ENCODE measurements around the gene VPS51. TPM values are rescaled to one million over a fixed set of nuclear protein-coding genes. Genes with fewer than 3 reads are reported as not detected.

The VPS51 gene
- total and polyA plus RNA-seq, 2 of the 13 experiments (the other 11 are each of a cell fraction or from before 2014, with no cell fraction given), result 76.3 to 90.6 TPM

- TF ChIP-seq, protein P1, sequence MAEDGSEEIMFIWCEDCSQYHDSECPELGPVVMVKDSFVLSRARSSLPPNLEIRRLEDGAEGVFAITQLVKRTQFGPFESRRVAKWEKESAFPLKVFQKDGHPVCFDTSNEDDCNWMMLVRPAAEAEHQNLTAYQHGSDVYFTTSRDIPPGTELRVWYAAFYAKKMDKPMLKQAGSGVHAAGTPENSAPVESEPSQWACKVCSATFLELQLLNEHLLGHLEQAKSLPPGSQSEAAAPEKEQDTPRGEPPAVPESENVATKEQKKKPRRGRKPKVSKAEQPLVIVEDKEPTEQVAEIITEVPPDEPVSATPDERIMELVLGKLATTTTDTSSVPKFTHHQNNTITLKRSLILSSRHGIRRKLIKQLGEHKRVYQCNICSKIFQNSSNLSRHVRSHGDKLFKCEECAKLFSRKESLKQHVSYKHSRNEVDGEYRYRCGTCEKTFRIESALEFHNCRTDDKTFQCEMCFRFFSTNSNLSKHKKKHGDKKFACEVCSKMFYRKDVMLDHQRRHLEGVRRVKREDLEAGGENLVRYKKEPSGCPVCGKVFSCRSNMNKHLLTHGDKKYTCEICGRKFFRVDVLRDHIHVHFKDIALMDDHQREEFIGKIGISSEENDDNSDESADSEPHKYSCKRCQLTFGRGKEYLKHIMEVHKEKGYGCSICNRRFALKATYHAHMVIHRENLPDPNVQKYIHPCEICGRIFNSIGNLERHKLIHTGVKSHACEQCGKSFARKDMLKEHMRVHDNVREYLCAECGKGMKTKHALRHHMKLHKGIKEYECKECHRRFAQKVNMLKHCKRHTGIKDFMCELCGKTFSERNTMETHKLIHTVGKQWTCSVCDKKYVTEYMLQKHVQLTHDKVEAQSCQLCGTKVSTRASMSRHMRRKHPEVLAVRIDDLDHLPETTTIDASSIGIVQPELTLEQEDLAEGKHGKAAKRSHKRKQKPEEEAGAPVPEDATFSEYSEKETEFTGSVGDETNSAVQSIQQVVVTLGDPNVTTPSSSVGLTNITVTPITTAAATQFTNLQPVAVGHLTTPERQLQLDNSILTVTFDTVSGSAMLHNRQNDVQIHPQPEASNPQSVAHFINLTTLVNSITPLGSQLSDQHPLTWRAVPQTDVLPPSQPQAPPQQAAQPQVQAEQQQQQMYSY (CRISPR knock-in tag; IDR thresholded peaks at IDR 0.05), result no peak
- TF ChIP-seq ZBTB7A (CRISPR knock-in tag; IDR thresholded peaks at IDR 0.05) (no peak), HNRNPL (IDR thresholded peaks at IDR 0.05; ENCODE audit: low read depth, low read length) (peak; percentile 59; the same call in 1 of the 2 replicates), ZNF567 (CRISPR knock-in tag; IDR thresholded peaks at IDR 0.05; ENCODE audit: borderline replicate concordance) (no peak; the same call in 1 of the 2 replicates), ZNF512B (CRISPR knock-in tag; IDR thresholded peaks at IDR 0.05; ENCODE audit: borderline replicate concordance) (no peak), ZEB1 (IDR thresholded peaks at IDR 0.05; ENCODE audit: insufficient replicate concordance, low read depth) (peak; percentile 90), ZNF274 (CRISPR knock-in tag; IDR thresholded peaks at IDR 0.05) (0 out of 2 replicates have a peak, but pooled peaks have one; percentile 47), SNAPC5 (CRISPR knock-in tag; IDR thresholded peaks at IDR 0.05; ENCODE audit: borderline replicate concordance) (no peak), ZNF350 (CRISPR knock-in tag; IDR thresholded peaks at IDR 0.05; ENCODE audit: borderline replicate concordance, low read depth) (peak; percentile 90), REL (CRISPR knock-in tag; conservative IDR thresholded peaks at IDR 0.05) (no peak), ZNF383 (CRISPR knock-in tag; IDR thresholded peaks at IDR 0.05; ENCODE audit: borderline replicate concordance) (no peak), ZNF501 (CRISPR knock-in tag; IDR thresholded peaks at IDR 0.05) (peak; percentile 70), SP5 (CRISPR knock-in tag; IDR thresholded peaks at IDR 0.05; ENCODE audit: borderline replicate concordance, low read depth) (peak; percentile 77; the same call in 1 of the 2 replicates), STAG1 (CRISPR knock-in tag; IDR thresholded peaks at IDR 0.05) (no peak), ZNF839 (CRISPR knock-in tag; IDR thresholded peaks at IDR 0.05; ENCODE audit: borderline replicate concordance) (no peak), SNRNP70 (IDR thresholded peaks at IDR 0.05; ENCODE audit: low read depth, low read length) (no peak), ZNF282 (IDR thresholded peaks at IDR 0.05; ENCODE audit: partially characterized antibody) (no peak), CENPT (CRISPR knock-in tag; IDR thresholded peaks at IDR 0.05; ENCODE audit: low read depth) (no peak), ZBTB8A (CRISPR knock-in tag; IDR thresholded peaks at IDR 0.05; ENCODE audit: borderline replicate concordance, low read depth) (no peak), ZBTB42 (CRISPR knock-in tag; IDR thresholded peaks at IDR 0.05) (no peak), MLLT10 (CRISPR knock-in tag; IDR thresholded peaks at IDR 0.05) (no peak)
- TF ChIP-seq, protein P2, sequence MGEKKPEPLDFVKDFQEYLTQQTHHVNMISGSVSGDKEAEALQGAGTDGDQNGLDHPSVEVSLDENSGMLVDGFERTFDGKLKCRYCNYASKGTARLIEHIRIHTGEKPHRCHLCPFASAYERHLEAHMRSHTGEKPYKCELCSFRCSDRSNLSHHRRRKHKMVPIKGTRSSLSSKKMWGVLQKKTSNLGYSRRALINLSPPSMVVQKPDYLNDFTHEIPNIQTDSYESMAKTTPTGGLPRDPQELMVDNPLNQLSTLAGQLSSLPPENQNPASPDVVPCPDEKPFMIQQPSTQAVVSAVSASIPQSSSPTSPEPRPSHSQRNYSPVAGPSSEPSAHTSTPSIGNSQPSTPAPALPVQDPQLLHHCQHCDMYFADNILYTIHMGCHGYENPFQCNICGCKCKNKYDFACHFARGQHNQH (CRISPR knock-in tag; IDR thresholded peaks at IDR 0.05), result peak; percentile 83; the same call in 1 of the 2 replicates
These were observed at the start of gene VPS51 (continued) for GRCh38 chr11:65095974-65096806.
